Loucy (cell line): ENCODE measurements around the gene CCDC148.

Source experiments
- EZH2phosphoT487 ChIP-seq: fragments of 200-600 bp; IDR thresholded peaks from 2 replicates; pipeline ENCODE4 v1.6.1; 2018; ENCODE audit warnings: antibody characterized with exemption, mild to moderate bottlenecking, moderate library complexity, borderline replicate concordance
- TF ChIP-seq, protein P1 (sequence below): fragments of 200-600 bp; sonication (generic); conservative IDR thresholded peaks from 2 replicates; pipeline ENCODE4 v1.5.1; 2014; ENCODE audit warnings: mild to moderate bottlenecking, antibody characterized with exemption, low read length

- TF ChIP-seq, protein P1, sequence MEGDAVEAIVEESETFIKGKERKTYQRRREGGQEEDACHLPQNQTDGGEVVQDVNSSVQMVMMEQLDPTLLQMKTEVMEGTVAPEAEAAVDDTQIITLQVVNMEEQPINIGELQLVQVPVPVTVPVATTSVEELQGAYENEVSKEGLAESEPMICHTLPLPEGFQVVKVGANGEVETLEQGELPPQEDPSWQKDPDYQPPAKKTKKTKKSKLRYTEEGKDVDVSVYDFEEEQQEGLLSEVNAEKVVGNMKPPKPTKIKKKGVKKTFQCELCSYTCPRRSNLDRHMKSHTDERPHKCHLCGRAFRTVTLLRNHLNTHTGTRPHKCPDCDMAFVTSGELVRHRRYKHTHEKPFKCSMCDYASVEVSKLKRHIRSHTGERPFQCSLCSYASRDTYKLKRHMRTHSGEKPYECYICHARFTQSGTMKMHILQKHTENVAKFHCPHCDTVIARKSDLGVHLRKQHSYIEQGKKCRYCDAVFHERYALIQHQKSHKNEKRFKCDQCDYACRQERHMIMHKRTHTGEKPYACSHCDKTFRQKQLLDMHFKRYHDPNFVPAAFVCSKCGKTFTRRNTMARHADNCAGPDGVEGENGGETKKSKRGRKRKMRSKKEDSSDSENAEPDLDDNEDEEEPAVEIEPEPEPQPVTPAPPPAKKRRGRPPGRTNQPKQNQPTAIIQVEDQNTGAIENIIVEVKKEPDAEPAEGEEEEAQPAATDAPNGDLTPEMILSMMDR, result no peak
- TF ChIP-seq EZH2phosphoT487, result no peak
Observed at GRCh38 chr2:158498749-158499136, 42.2 kb upstream of the CCDC148 start.
